ENCODE data around the gene HDAC5. TPM values are rescaled to one million over a fixed set of nuclear protein-coding genes. Genes with fewer than 3 reads are reported as not detected.

HDAC5 gene
- total RNA-seq, 2 experiments from 2014 or later: 31.4 to 41.5 TPM

DNA sequence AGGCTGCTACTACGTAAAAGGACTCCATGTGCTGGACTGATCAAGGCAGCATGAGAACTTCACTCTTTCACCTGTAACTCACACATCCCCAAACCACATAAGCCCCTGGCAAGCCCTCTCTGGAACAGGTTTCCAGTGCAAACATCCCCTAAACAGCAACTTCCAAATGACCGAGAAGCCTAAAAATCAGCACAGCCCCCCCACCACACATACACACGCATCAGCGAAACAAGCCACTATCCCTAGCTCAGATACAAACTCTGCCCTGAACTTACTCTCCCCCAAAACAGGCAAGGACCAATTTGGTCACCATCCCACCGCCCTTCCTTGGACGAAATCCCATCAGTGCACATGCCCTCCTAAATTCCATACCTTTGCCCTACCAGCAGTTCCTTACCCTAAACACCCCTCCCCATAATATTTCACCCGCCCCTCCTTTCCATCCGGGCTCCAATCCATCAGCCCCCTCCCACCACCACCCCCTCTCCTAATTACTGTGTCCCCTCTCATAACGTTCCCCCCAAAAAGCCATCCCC, 57.7 kb downstream of the HDAC5 start:
- Histone ChIP-seq H3K9me3 (ENCODE audit: low read length) (no peaks in the 10 kb centered on the region), H3K9me2 (ENCODE audit: insufficient read depth, low read length) (no peaks in the 10 kb centered on the region), H3K4me1 (ENCODE audit: insufficient read depth, low read length, poor library complexity, severe bottlenecking) (peaks cover 35% of the 10 kb centered on the region), H3K79me2 (ENCODE audit: insufficient read depth, low read depth, low read length) (peaks cover 53% of the 10 kb centered on the region), H2AFZ (ENCODE audit: low read length) (peak overlapping the region; percentile 10; the same call in 1 of the 2 replicates), H3K4me3 (ENCODE audit: low read depth, low read length, poor library complexity, severe bottlenecking) (peak overlapping the region; percentile 90), H4K20me1 (ENCODE audit: insufficient read depth, low read length) (no peaks in the 10 kb centered on the region), H3K36me3 (ENCODE audit: insufficient read depth, low read length) (peaks cover 36% of the 10 kb centered on the region), H3K27ac (ENCODE audit: low read depth, low read length, poor library complexity, severe bottlenecking) (peak overlapping the region; percentile 72), H3K4me2 (ENCODE audit: low read length) (peak overlapping the region; percentile 87)
- TF ChIP-seq, protein P1, sequence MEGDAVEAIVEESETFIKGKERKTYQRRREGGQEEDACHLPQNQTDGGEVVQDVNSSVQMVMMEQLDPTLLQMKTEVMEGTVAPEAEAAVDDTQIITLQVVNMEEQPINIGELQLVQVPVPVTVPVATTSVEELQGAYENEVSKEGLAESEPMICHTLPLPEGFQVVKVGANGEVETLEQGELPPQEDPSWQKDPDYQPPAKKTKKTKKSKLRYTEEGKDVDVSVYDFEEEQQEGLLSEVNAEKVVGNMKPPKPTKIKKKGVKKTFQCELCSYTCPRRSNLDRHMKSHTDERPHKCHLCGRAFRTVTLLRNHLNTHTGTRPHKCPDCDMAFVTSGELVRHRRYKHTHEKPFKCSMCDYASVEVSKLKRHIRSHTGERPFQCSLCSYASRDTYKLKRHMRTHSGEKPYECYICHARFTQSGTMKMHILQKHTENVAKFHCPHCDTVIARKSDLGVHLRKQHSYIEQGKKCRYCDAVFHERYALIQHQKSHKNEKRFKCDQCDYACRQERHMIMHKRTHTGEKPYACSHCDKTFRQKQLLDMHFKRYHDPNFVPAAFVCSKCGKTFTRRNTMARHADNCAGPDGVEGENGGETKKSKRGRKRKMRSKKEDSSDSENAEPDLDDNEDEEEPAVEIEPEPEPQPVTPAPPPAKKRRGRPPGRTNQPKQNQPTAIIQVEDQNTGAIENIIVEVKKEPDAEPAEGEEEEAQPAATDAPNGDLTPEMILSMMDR (conservative IDR thresholded peaks at IDR 0.05; ENCODE audit: low read length): no peak
- CTCF ChIA-PET (ENCODE audit: unreplicated experiment): interaction anchor here (0.5 to 0.6 kb wide), 2 partner anchors 61 to 184 kb away, joined by 3 to 4 read pairs; no protein-coding TSS in a partner anchor
- intact Hi-C loops (cut with micrococcal nuclease; ENCODE audit: unreplicated experiment): no loop called here
- POLR2A ChIA-PET: interaction anchor here (0.6 to 0.8 kb wide), 2 partner anchors 11 to 61 kb away, joined by 3 read pairs; no protein-coding TSS in a partner anchor
- peak; percentile 39 for DNase-seq (ENCODE audit: low spot score)
- no TSS peak for BruUV-seq (replicated peaks)

GRCh38 chr17:44063704-44064639, 59.5 kb downstream of the HDAC5 start:
- BruUV-seq (replicated peaks): TSS peak; percentile 32
- POLR2A ChIA-PET: interaction anchor here (0.7 kb wide), 1 partner anchor 105 kb away, joined by 3 read pairs; no protein-coding TSS in a partner anchor

More at GRCh38 chr17:44063704-44064639, 59.5 kb downstream of the HDAC5 start:
- H2AFZ ChIP-seq (ENCODE audit: low read length): no peak overlapping the region
- TF ChIP-seq, protein P1 (conservative IDR thresholded peaks at IDR 0.05; ENCODE audit: low read length): no peak
- no peak for TF ChIP-seq EZH2phosphoT487 (IDR thresholded peaks at IDR 0.05; ENCODE audit: borderline replicate concordance, low read depth, low read length)
- H3K4me2 ChIP-seq (ENCODE audit: low read length): peak overlapping the region; percentile 33
- CTCF ChIA-PET (ENCODE audit: unreplicated experiment): no interaction called here
- H3K36me3 ChIP-seq (ENCODE audit: insufficient read depth, low read length): peaks cover 52% of the 10 kb centered on the region
- H3K4me1 ChIP-seq (ENCODE audit: insufficient read depth, low read length, poor library complexity, severe bottlenecking): peaks cover 25% of the 10 kb centered on the region
- H3K79me2 ChIP-seq (ENCODE audit: insufficient read depth, low read depth, low read length): peaks cover 69% of the 10 kb centered on the region
- no peak for DNase-seq (ENCODE audit: low spot score)
- intact Hi-C loops (cut with micrococcal nuclease; ENCODE audit: unreplicated experiment): no loop called here
- no peaks in the 10 kb centered on the region for H3K9me2 ChIP-seq (ENCODE audit: insufficient read depth, low read length)
- H3K4me3 ChIP-seq (ENCODE audit: low read depth, low read length, poor library complexity, severe bottlenecking): peak overlapping the region; percentile 7
- H3K9me3 ChIP-seq (ENCODE audit: low read length): 0 out of 2 replicates have a peak, but pooled peaks cover under 1% of the 10 kb centered on the region
- H4K20me1 ChIP-seq (ENCODE audit: insufficient read depth, low read length): no peaks in the 10 kb centered on the region
- H3K27ac ChIP-seq (ENCODE audit: low read depth, low read length, poor library complexity, severe bottlenecking): no peak overlapping the region

Data from OCI-LY7 (cell line).